GM18873 (cell line): ENCODE data around the gene SYNGR3.

Experiments used
- ATAC-seq: cut with Tn5 transposase; IDR thresholded peaks from one replicate; pipeline ENCODE4 v1.9.1; 2021; ENCODE audit warnings: mild to moderate bottlenecking, moderate library complexity, moderate number of reproducible peaks; ENCODE audit not compliant: unreplicated experiment, low FRiP score

Gene SYNGR3

GRCh38 chr16:1976216-1976520 lies 13.6 kb upstream of the SYNGR3 start:
- no peak for ATAC-seq

DNA sequence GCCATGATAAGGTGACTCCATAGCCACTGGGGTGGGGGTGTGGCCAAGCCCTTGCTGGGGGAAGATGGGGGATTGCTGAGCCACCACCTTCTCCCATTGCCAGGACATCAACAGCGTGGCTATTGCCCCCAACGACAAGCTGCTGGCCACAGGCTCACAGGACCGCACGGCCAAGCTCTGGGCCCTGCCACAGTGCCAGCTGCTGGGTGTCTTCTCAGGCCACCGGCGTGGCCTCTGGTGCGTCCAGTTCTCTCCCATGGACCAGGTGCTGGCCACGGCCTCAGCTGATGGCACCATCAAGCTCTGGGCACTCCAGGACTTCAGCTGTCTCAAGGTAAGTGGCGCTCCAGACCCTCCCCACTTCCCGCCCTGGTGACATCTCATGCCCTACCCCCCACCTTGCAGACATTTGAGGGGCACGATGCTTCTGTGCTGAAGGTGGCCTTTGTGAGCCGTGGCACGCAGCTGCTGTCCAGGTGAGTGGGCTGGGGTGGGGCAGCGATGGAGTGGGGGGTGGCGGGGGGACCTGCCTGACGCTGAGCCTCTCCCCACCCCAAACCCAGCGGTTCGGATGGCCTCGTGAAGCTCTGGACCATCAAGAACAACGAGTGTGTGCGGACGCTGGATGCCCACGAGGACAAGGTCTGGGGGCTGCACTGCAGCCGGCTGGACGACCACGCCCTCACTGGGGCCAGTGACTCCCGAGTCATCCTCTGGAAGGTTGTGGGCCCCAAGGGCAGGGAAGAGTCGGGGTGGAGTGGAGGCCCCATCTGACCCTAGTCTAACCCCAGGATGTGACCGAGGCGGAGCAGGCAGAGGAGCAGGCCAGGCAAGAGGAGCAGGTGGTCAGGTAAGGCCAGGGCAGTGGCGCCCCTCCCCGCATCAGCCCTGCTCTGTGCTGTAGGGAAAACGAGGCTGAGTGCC lies 12.6 kb upstream of the SYNGR3 start:
- ATAC-seq = no peak

DNA sequence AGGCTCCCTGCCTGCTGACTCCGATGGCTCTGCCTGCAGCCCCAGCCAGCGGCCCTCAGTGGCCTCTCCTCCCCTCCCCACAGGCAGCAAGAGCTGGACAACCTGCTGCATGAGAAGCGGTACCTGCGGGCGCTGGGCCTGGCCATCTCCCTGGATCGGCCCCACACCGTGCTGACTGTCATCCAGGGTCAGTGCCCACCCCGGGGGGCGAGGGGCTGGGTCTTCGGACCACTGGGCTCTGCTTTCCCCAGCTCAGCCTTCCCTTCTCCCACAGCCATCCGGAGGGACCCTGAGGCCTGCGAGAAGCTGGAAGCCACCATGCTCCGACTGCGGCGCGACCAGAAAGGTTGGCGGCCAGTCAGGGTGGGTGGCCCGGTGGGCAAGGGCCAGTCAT lies 11.9 kb upstream of the SYNGR3 start:
- no peak for ATAC-seq

DNA sequence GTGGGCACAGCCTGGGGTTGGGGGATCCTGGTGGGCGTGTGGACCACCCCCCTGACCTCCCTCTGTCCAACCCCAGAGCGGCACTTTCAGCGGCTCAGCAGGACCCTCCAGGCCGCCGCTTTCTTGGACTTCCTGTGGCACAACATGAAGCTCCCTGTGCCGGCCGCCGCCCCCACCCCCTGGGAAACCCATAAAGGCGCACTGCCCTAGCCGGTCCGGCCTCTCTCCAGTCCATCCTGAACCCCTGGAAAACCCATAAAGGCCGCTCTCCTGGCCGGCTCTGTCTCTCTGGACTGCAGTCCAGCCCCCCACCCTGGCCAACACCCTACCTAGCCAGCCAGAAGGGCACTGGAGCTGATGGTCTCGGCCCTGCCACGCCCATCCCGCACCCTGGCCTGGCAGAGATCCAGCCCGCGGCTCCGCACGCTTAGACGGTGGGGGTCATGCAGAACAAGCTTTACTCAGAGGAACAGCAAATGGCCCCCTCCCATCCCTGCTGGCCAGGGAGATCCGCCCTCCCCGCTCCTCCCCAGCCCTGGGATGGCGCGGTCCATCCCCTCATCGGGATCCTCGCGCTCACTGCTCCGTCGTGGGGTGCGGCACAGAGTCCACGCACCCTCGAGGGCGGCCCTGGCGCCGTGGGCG lies 11.2 kb upstream of the SYNGR3 start:
- ATAC-seq = no peak

DNA sequence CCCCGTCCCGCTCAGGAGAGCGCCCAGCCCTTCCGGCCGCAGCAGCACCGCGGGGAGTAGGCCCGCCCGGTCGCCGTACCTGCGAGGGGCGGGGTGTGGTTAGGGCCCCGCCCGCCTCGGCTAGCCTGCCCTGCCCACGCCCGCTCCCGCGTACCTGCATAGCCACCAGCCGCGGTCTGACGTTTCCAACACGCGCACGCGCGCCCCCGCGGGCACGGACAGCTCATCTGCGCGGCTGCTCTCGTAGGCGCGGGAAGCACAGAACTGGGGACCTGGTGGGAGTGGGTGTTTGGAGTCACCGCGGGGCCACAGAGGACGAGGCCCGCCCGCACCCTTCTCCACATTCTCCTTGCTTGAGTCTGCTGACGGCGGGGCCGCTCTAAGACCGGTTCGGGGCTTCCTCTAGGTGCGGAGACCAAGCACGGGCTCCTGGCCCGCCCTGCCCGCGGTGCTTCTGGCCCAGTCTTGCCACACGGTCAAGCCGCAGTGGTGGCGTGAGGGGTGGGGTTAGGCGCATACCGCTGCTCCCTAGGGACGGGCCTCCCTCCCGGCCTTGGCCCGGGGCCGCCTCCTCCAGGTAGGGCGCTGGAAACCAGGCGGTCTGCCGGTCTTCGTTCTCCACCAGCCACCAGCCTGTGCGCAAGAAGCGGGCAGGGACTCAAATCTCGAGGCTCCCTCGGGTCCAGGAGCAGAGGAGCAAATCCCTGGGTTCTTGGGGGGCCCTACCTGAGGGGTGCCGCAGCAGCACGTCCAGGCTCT lies 10.3 kb upstream of the SYNGR3 start:
- no peak for ATAC-seq

DNA sequence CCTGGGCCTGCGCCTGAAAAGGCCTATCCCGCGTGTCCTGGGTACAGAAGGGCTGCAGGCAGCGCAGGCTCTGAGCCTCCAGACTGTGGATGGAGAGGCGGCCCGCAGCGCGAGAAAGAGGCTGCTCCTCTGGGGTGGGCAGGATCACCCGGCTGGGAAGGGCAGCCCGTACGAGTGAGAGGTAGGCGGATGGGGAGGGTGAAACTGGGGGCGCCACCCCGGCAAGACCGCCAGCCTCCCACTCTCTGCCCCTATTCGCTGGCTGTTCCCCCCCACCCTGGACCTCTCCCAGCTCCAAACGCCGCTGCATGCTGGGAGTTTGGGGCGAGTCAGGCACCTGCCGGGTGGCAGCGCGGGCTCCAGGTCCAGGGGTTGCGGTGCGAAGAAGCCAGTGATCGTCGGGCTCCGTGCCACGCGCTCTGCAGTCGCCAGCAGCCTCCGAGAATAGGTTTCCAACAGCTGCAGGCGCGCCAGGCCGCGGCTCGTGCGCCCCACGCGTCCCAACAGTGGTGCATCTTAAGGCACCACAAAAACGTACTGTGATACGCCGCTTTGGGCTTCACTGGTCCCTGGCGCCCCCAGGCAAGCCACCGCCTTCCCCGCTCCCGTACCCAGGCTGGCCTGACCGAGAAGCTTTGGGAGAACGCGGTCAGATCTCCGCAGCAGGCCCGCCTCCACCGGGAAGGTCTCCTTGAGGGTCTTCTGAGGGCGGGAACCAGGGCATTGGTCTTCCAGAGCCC lies 9.6 kb upstream of the SYNGR3 start:
- no peak for ATAC-seq

DNA sequence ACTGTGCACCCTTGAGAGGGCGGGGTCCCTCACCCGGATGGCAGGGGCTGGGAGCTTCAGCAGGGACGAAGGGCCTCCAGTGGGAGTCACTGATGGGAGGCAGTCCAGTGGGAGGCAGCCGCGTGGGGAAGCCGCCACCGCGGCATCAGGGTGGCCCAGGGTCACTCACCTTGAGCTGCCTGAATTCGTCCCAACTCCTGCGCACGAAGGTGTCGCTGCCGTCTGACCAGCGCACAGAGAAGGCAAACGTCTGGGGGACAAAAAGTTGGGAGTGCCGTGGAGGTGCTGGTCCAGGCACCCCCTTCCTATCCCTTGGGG lies 9.0 kb upstream of the SYNGR3 start:
- no peak for ATAC-seq

DNA sequence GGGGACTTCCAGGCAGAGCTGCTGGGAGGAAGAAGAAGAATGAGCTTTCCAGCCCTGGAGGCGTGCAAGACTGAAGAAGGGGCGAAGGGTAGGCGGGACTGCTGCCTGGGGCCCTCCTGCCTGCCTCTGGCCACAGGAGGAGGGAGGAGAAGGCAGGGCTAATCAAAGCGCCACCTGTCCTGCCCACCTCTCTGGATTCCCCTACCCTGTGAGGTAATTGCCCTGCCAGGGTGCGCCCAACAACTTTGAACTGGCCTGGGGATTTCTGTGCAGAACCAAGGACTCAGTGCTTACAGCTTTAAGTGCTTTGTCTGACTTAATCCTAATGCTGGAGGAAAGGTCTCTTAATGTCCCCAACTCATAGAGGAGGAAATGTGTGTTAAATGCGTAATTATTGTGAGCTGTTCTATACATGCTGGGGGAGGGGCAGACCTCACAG lies 8.4 kb upstream of the SYNGR3 start, which contains the start of gene NOXO1:
Gene NOXO1 (minus strand): TSS at position 72 of the 439 bp plus-strand sequence. CDS start 290 bp downstream, outside the sequence.
- no peak for ATAC-seq

GRCh38 chr16:1982013-1982433 lies 7.7 kb upstream of the SYNGR3 start:
- ATAC-seq = no peak

- ATAC-seq = no peak
Observed at GRCh38 chr16:1982991-1983543, 6.7 kb upstream of the SYNGR3 start.

GRCh38 chr16:1983544-1984346 lies 6.0 kb upstream of the SYNGR3 start, which contains the start of gene GFER:
GFER (plus strand) TSS chr16:1984193; CDS start chr16:1984219, 26 bp downstream.
- ATAC-seq = peak; percentile 53

DNA sequence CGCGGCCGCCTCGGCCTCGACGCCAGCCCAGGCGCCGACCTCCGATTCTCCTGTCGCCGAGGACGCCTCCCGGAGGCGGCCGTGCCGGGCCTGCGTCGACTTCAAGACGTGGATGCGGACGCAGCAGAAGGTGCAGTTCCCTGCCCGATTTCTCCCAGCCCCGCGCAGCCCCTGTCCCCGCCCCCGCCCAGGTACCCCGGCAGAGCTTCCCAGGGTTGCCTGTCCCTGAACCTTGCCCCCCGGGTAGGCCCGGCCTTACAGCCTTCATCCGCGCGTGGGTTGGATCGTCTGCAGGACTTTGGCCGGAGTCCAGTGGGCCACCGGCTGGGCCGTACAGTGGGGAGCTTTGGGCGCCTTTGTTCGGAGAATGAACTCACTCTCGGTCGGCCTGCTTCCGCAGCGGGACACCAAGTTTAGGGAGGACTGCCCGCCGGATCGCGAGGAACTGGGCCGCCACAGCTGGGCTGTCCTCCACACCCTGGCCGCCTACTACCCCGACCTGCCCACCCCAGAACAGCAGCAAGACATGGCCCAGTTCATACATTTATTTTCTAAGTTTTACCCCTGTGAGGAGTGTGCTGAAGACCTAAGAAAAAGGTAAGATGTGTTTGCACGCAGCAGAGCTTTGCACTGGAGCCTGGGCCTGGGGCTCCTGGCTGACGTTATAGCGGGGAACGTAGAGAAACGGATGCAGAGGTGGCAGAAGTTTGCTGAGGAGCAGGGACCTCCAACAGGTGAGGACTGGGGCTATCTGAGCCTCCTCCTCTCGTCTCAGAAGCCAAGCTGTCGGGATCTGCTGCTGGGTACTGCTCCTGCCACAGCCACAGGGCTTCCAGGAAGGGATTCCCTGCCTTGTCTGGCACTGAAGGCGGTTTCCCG lies 5.2 kb upstream of the SYNGR3 start:
- ATAC-seq = no peak

- ATAC-seq = no peak
Observed at GRCh38 chr16:1985466-1986150, 4.2 kb upstream of the SYNGR3 start.

- ATAC-seq = no peak
Observed at GRCh38 chr16:1987198-1987597, 2.6 kb upstream of the SYNGR3 start.

DNA sequence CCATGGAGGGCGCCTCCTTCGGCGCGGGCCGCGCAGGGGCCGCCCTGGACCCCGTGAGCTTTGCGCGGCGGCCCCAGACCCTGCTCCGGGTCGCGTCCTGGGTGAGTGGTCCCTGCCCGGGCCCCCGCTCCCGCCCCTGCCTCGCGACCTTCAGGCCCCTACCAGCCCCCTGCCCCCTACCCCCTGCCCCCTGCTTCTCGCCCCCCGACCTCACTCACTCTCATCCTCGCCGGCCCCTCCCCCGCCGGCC lies 256 bp downstream of the SYNGR3 start:
- no peak for ATAC-seq

DNA sequence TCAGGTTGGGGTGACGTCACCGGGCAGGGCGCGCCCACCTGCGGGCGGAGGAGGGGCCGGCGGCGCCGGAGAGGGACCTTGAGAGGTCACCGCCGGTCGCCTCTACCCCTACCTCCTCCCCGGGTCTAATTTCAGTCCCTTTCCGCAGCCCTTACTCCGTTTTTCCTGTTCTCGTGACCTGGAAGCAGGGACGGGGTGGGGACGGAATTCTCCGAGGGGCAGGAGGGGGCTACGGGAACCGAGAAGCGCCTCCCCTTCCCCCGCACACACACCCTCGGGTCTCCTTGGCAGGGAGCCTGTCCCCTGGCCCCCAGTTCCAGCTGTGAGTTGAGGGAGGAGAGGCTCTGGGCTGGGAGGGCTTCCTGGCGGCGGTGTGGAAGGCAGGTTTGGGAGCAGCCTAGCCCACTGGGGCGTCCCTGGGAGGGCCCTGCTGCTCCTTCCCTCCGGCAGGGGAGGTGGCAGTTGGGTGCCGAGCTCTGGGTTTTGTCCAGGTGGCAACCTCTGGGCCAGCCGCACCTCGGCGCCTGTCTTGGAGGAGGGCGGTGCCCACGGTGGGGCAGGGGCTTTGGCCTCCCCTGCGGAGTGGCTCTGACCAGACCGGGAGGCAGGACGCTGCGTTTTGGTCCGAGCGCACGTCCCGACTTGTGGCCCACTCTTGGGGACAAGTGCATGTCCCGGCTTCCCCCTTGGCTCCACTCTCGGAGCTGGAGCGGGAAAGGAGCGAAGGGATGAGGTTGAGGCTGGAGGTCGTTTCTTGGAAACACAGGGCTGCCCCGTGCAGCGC lies 773 bp downstream of the SYNGR3 start:
- no peak for ATAC-seq

DNA sequence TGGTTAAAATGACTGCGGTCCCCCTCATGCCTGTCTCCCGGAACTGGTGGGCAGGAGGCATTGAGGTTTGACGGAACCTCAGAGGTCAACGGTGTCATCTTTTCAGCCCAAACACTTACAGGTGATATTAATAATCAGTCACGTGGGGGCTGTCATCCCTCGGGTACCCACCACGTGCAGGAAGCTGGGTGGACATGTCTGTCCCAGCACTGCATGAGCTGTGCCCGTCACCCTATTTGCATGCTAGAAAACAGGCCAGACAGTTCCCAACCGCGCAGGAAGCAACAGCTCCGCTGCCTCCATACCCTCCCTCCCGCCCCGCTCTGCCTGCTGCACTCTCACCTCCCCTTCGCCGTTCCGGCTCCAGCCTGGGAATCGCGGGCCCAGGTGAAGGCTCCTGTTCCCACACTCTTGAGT lies 1.4 kb downstream of the SYNGR3 start:
- peak; percentile 43 for ATAC-seq
